Stimulated activated CD4-positive, alpha-beta T cell treated with anti-CD3 and anti-CD28 coated beads, Interleukin-12 subunit alpha, Interleukin-12 subunit beta, amount 100 ng/mL, for 48 hours (primary cell): ENCODE measurements around the gene MMP8.
A peak's percentile ranks its signal among the peaks of the same experiment; 100 is the strongest.
"Not testable (repeated sequence)": the region's sequence is repeated elsewhere in the genome, so short reads cannot be mapped to it uniquely, and the experiment has no call there.

Source experiments
- DNase-seq, 3 donors: peaks; one replicate each; pipeline ENCODE4 v3.0.0-alpha.2; 2020; ENCODE audit warnings: low read depth in 2 of 3, low spot score in 1 of 3

MMP8 gene

GRCh38 chr11:102724904-102725500 is at the start of gene MMP8:
MMP8 (minus strand) TSS chr11:102724954; CDS start chr11:102724855, 99 bp downstream.
- no peak for DNase-seq

- DNase-seq = no peak
Measured at GRCh38 chr11:102773386-102773785, 48.6 kb upstream of the MMP8 start.

- no peak for DNase-seq
Measured at GRCh38 chr11:102771351-102771750, 46.6 kb upstream of the MMP8 start.

- no peak for DNase-seq
Measured at GRCh38 chr11:102770191-102770590, 45.4 kb upstream of the MMP8 start.

- no peak for DNase-seq
Measured at GRCh38 chr11:102767800-102768199, 43.0 kb upstream of the MMP8 start.

GRCh38 chr11:102763440-102763839 is 38.7 kb upstream of the MMP8 start:
- DNase-seq = no peak

- no peak for DNase-seq
Measured at GRCh38 chr11:102762361-102762767, 37.6 kb upstream of the MMP8 start.

GRCh38 chr11:102761646-102762238 is 37.0 kb upstream of the MMP8 start:
- DNase-seq = no peak

GRCh38 chr11:102760344-102761035 is 35.7 kb upstream of the MMP8 start:
- no peak for DNase-seq

- DNase-seq = no peak
Measured at GRCh38 chr11:102757823-102758549, 33.2 kb upstream of the MMP8 start.

- no peak for DNase-seq
Measured at GRCh38 chr11:102753267-102753666, 28.5 kb upstream of the MMP8 start.

- DNase-seq = no peak
Measured at GRCh38 chr11:102751673-102752072, 26.9 kb upstream of the MMP8 start.

- DNase-seq = no peak
Measured at GRCh38 chr11:102749101-102749722, 24.5 kb upstream of the MMP8 start.

- DNase-seq = not testable (repeated sequence)
Measured at GRCh38 chr11:102746746-102747578, 22.2 kb upstream of the MMP8 start.

GRCh38 chr11:102734650-102735049 is 9.9 kb upstream of the MMP8 start:
- DNase-seq = no peak

- peak; percentile 30 to 43 (median 34) for DNase-seq
Measured at GRCh38 chr11:102733232-102733875, 8.6 kb upstream of the MMP8 start.

- not testable (repeated sequence) for DNase-seq
Measured at GRCh38 chr11:102730944-102731343, 6.2 kb upstream of the MMP8 start.

GRCh38 chr11:102729849-102730815 is 5.4 kb upstream of the MMP8 start:
- DNase-seq = no peak

GRCh38 chr11:102727890-102728289 is 3.1 kb upstream of the MMP8 start:
- no peak for DNase-seq
